Spinal cord (tissue), 10 donors: ENCODE measurements around the gene MT2A. TPM values are rescaled to one million over a fixed set of nuclear protein-coding genes. Genes with fewer than 3 reads are reported as not detected.
A peak's percentile ranks its signal among the peaks of the same experiment; 100 is the strongest.

Experiments
- DNase-seq, 6 donors: peaks; one replicate each; pipeline versions ENCODE4 v3.0.0 to v3.0.0-alpha.2; 2013 to 2015; ENCODE audit warnings: low spot score in 6 of 6, low read depth in 4 of 6
- H3K27ac ChIP-seq: one replicate; pipeline ENCODE4 v1.5.1; 2013; ENCODE audit warnings: low read depth, low read length, control low read depth
- H3K27me3 ChIP-seq: one replicate; pipeline ENCODE4 v1.6.1; 2013; ENCODE audit warnings: low read length; ENCODE audit not compliant: control insufficient read depth, insufficient read depth
- H3K36me3 ChIP-seq: one replicate; pipeline ENCODE4 v1.6.1; 2013; ENCODE audit warnings: low read length; ENCODE audit not compliant: control insufficient read depth, insufficient read depth
- H3K4me1 ChIP-seq: one replicate; pipeline ENCODE4 v1.6.1; 2013; ENCODE audit warnings: low read length; ENCODE audit not compliant: control insufficient read depth, insufficient read depth
- H3K4me3 ChIP-seq: one replicate; pipeline ENCODE4 v1.5.1; 2013; ENCODE audit warnings: low read depth, low read length, control low read depth
- H3K9me3 ChIP-seq: one replicate; pipeline ENCODE4 v1.6.1; 2013; ENCODE audit warnings: low read length; ENCODE audit not compliant: control insufficient read depth, insufficient read depth
- WGBS: methylation state at CpG from one replicate; pipeline ENCODE4 v1.1.5; 2013; ENCODE audit warnings: missing lambda C conversion rate; ENCODE audit not compliant: insufficient coverage; 5-methylcytosine and 5-hydroxymethylcytosine counted together
- polyA plus RNA-seq, 2 donors: library from polyadenylated mRNA; unstranded; fragments of 120-200 nt; gene quantifications; one replicate each; pipeline ENCODE4 v1.2.1, GENCODE V29; 2013; ENCODE audit not compliant: insufficient read length in 2 of 2
- total RNA-seq, 2 donors: library from RNA; depleted of rRNA in 1 of 2; stranded (reverse); fragments of 120-200 nt in 1 of 2; fragments of >200 nt in 1 of 2; gene quantifications; one replicate each; pipeline versions ENCODE4 v1.2.3 to v1.2.4, GENCODE V29; 2013 to 2014
- donor health status: healthy.

MT2A gene
- total and polyA plus RNA-seq, 4 donors: 5.6 to 97.9 (median 43.4) TPM

- H3K27me3 ChIP-seq: peaks cover 24% of the 10 kb centered on the region
Observed at GRCh38 chr16:56606476-56607108, 1.8 kb upstream of the MT2A start.

GRCh38 chr16:56607109-56607618 is 1.2 kb upstream of the MT2A start:
- 80% methylated on average over 13 of the region's 14 CpGs for WGBS
- Histone ChIP-seq H3K4me1 (peaks cover 42% of the 10 kb centered on the region), H3K4me3 (no peak overlapping the region)

More at GRCh38 chr16:56606476-56607108, 1.8 kb upstream of the MT2A start:
- no peak overlapping the region for H3K4me3 ChIP-seq
- DNase-seq: peak in 2 of 6 donors; percentile 30 to 77
- H3K36me3 ChIP-seq: no peaks in the 10 kb centered on the region
- no peaks in the 10 kb centered on the region for H3K9me3 ChIP-seq
- peaks cover 42% of the 10 kb centered on the region for H3K4me1 ChIP-seq
- WGBS: 65% methylated on average over 2 of the region's 8 CpGs
- peak overlapping the region; percentile 87 for H3K27ac ChIP-seq

GRCh38 chr16:56607675-56608042 is 725 bp upstream of the MT2A start:
- peak overlapping the region; percentile 47 for H3K4me3 ChIP-seq
- peaks cover 42% of the 10 kb centered on the region for H3K4me1 ChIP-seq
- no CpG with 5 or more reads among the region's 2 CpGs for WGBS
- H3K27me3 ChIP-seq: peaks cover 26% of the 10 kb centered on the region
- DNase-seq: no peak
- H3K9me3 ChIP-seq: no peaks in the 10 kb centered on the region
- H3K27ac ChIP-seq: peak overlapping the region; percentile 87
- no peaks in the 10 kb centered on the region for H3K36me3 ChIP-seq

More at GRCh38 chr16:56607109-56607618, 1.2 kb upstream of the MT2A start:
- H3K27me3 ChIP-seq: peaks cover 26% of the 10 kb centered on the region
- no peaks in the 10 kb centered on the region for H3K36me3 ChIP-seq
- peak overlapping the region; percentile 87 for H3K27ac ChIP-seq
- peak in 1 of 6 donors; percentile 48 for DNase-seq
- no peaks in the 10 kb centered on the region for H3K9me3 ChIP-seq

- WGBS: under 1% methylated on average over 15 of the region's 21 CpGs
- H3K27ac ChIP-seq: peak overlapping the region; percentile 80
Observed at GRCh38 chr16:56608876-56609462, 585 bp downstream of the MT2A start.

GRCh38 chr16:56609463-56609921 is 1.1 kb downstream of the MT2A start:
- WGBS: 7% methylated on average over 3 of the region's 6 CpGs
- peak in 2 of 6 donors; percentile 67 to 80 for DNase-seq

More at GRCh38 chr16:56608876-56609462, 585 bp downstream of the MT2A start:
- Histone ChIP-seq H3K4me1 (peaks cover 42% of the 10 kb centered on the region), H3K9me3 (no peaks in the 10 kb centered on the region), H3K4me3 (peak overlapping the region; percentile 58), H3K36me3 (no peaks in the 10 kb centered on the region), H3K27me3 (peaks cover 26% of the 10 kb centered on the region)
- DNase-seq: peak in 2 of 6 donors; percentile 11 to 25

GRCh38 chr16:56610017-56610608 is 1.7 kb downstream of the MT2A start:
- H3K27me3 ChIP-seq: peaks cover 26% of the 10 kb centered on the region
- peaks cover 42% of the 10 kb centered on the region for H3K4me1 ChIP-seq
- H3K9me3 ChIP-seq: no peaks in the 10 kb centered on the region
- no peaks in the 10 kb centered on the region for H3K36me3 ChIP-seq
- H3K27ac ChIP-seq: peak overlapping the region; percentile 80
- DNase-seq: peak in 2 of 6 donors; percentile 2 to 41
- H3K4me3 ChIP-seq: peak overlapping the region; percentile 58
- WGBS: 26% methylated on average over 9 of the region's 10 CpGs

More at GRCh38 chr16:56609463-56609921, 1.1 kb downstream of the MT2A start:
- Histone ChIP-seq H3K27ac (peak overlapping the region; percentile 80), H3K36me3 (no peaks in the 10 kb centered on the region), H3K9me3 (no peaks in the 10 kb centered on the region), H3K27me3 (peaks cover 26% of the 10 kb centered on the region), H3K4me1 (peaks cover 42% of the 10 kb centered on the region), H3K4me3 (peak overlapping the region; percentile 58)

GRCh38 chr16:56610609-56611111 is 2.3 kb downstream of the MT2A start:
- peaks cover 42% of the 10 kb centered on the region for H3K4me1 ChIP-seq
- H3K9me3 ChIP-seq: no peaks in the 10 kb centered on the region
- H3K27me3 ChIP-seq: peaks cover 26% of the 10 kb centered on the region
- DNase-seq: no peak
- no peaks in the 10 kb centered on the region for H3K36me3 ChIP-seq
- H3K27ac ChIP-seq: peak overlapping the region; percentile 80
- WGBS: 44% methylated on average over 2 of the region's 2 CpGs
- no peak overlapping the region for H3K4me3 ChIP-seq

- DNase-seq: peak in 1 of 6 donors; percentile 25
- WGBS: 91% methylated on average over 1 of the region's 2 CpGs
- no peak overlapping the region for H3K4me3 ChIP-seq
- no peaks in the 10 kb centered on the region for H3K9me3 ChIP-seq
- peaks cover 28% of the 10 kb centered on the region for H3K27me3 ChIP-seq
- peaks cover 37% of the 10 kb centered on the region for H3K4me1 ChIP-seq
- peak overlapping the region; percentile 61 for H3K27ac ChIP-seq
- no peaks in the 10 kb centered on the region for H3K36me3 ChIP-seq
Observed at GRCh38 chr16:56611281-56611833, 3.0 kb downstream of the MT2A start.

- Histone ChIP-seq H3K27me3 (peaks cover 51% of the 10 kb centered on the region), H3K4me1 (peaks cover 40% of the 10 kb centered on the region)
- no peak for DNase-seq
Observed at GRCh38 chr16:56613706-56614105, 5.3 kb downstream of the MT2A start.

More at GRCh38 chr16:56613706-56614105, 5.3 kb downstream of the MT2A start:
- no peaks in the 10 kb centered on the region for H3K36me3 ChIP-seq
- no peaks in the 10 kb centered on the region for H3K9me3 ChIP-seq
- H3K4me3 ChIP-seq: no peak overlapping the region
- H3K27ac ChIP-seq: no peak overlapping the region
